HEK293T (cell line): Measurements from ENCODE around the gene ZBTB40.

Experiments used
- ARNT ChIP-seq: fragments of 450-650 bp; IDR thresholded peaks from 2 replicates; pipeline ENCODE4 v1.6.1; 2017; ENCODE audit warnings: mild to moderate bottlenecking
- BHLHE40 ChIP-seq: fragments of 450-650 bp; IDR thresholded peaks from 2 replicates; pipeline ENCODE4 v1.6.1; 2016; ENCODE audit warnings: mild to moderate bottlenecking, moderate library complexity, borderline replicate concordance
- ELF4 ChIP-seq: fragments of 450-650 bp; IDR thresholded peaks from 2 replicates; pipeline ENCODE4 v1.6.1; 2017; ENCODE audit warnings: antibody characterized with exemption
- FOXA1 ChIP-seq: fragments of 450-650 bp; IDR thresholded peaks from 2 replicates; pipeline ENCODE4 v1.6.1; 2016; ENCODE audit warnings: mild to moderate bottlenecking
- FOXK2 ChIP-seq: fragments of 450-650 bp; IDR thresholded peaks from 2 replicates; pipeline ENCODE4 v1.6.1; 2016; ENCODE audit warnings: mild to moderate bottlenecking
- FOXM1 ChIP-seq: fragments of 450-650 bp; IDR thresholded peaks from 2 replicates; pipeline ENCODE4 v1.6.1; 2017; ENCODE audit warnings: mild to moderate bottlenecking, borderline replicate concordance
- HDGF ChIP-seq: fragments of 450-650 bp; IDR thresholded peaks from 2 replicates; pipeline ENCODE4 v1.6.1; 2017; ENCODE audit warnings: antibody characterized with exemption, borderline replicate concordance
- NFRKB ChIP-seq: fragments of 450-650 bp; IDR thresholded peaks from 2 replicates; pipeline ENCODE4 v1.6.1; 2016; ENCODE audit warnings: mild to moderate bottlenecking, moderate library complexity
- SP1 ChIP-seq: fragments of 450-650 bp; IDR thresholded peaks from 2 replicates; pipeline ENCODE4 v1.6.1; 2017
- TARDBP ChIP-seq: fragments of 450-650 bp; IDR thresholded peaks from 2 replicates; pipeline ENCODE4 v1.6.1; 2016
- TF ChIP-seq, protein P1 (sequence below): fragments of 450-650 bp; IDR thresholded peaks from 2 replicates; pipeline ENCODE4 v1.6.1; 2016

- TF ChIP-seq FOXM1 (no peak), FOXA1 (no peak), HDGF (no peak), BHLHE40 (no peak), TARDBP (no peak), NFRKB (no peak), SP1 (no peak), ELF4 (no peak), ARNT (no peak), FOXK2 (no peak)
- TF ChIP-seq, protein P1, sequence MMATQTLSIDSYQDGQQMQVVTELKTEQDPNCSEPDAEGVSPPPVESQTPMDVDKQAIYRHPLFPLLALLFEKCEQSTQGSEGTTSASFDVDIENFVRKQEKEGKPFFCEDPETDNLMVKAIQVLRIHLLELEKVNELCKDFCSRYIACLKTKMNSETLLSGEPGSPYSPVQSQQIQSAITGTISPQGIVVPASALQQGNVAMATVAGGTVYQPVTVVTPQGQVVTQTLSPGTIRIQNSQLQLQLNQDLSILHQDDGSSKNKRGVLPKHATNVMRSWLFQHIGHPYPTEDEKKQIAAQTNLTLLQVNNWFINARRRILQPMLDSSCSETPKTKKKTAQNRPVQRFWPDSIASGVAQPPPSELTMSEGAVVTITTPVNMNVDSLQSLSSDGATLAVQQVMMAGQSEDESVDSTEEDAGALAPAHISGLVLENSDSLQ: no peak
Observed at GRCh38 chr1:22457345-22457744, 5.7 kb downstream of the ZBTB40 start.
